DMS 273 (cell line): ENCODE results near the gene TAF11L8.
"Not testable (repeated sequence)": the region's sequence is repeated elsewhere in the genome, so short reads cannot be mapped to it uniquely, and the experiment has no call there.

Experiments used
- DNase-seq: peaks from one replicate; lab custom pipeline; 2025; ENCODE audit not compliant: unreplicated experiment; lab: John Stamatoyannopoulos, UW

The TAF11L8 gene

DNA sequence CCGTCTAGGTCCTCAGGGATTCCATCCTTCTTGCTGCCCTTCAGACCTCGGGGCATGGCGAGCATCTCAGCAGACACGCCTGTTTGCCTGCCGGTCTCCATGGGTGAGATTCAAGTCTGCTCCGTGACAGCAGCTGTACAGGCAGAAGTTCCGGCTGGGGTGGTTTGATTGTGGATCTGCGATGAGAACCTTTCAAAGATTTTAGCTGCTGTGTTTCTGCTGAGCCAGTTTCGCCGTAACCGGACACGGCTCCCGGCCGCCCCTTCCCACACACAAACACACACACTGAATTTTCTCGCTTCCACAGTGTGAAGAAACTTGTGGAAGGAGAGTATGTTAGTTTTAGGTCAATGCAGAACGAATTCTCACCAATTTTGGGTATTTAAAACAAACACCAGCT, at the start of gene TAF11L8:
TAF11L8 (minus strand) TSS at position 101 of the 400 bp plus-strand sequence.
- DNase-seq = not testable (repeated sequence)

DNA sequence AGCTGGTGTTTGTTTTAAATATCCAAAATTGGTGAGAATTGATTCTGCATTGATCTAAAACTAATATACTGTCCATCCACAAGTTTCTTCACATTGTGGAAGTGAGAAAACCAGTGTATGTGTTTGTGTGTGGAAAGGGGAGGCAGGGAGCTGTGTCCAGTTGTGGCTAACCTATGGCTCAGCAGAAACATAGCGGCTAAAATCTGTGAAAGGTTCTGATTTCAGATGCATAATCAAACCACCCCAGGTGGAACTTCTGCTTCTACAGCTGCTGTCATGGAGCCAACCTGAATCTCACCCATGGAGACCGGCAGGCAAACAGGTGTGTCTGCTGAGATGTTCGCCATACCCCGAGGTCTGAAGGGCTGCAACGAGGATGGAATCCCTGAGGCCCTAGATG, 43.4 kb upstream of the TAF11L8 start, which contains the start of gene TAF11L14:
TAF11L14 (plus strand) TSS at position 301 of the 400 bp plus-strand sequence.
- no peak for DNase-seq

DNA sequence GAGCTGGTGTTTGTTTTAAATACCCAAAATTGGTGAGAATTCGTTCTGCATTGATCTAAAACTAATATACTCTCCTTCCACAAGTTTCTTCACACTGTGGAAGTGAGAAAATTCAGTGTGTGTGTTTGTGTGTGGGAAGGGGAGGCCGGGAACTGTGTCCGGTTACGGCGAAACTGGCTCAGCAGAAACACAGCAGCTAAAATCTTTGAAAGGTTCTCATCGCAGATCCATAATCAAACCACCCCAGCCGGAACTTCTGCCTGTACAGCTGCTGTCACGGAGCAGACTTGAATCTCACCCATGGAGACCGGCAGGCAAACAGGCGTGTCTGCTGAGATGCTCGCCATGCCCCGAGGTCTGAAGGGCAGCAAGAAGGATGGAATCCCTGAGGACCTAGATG, 41.0 kb upstream of the TAF11L8 start, which contains the start of gene TAF11L13:
TAF11L13 (plus strand) TSS at position 301 of the 400 bp plus-strand sequence.
- not testable (repeated sequence) for DNase-seq

DNA sequence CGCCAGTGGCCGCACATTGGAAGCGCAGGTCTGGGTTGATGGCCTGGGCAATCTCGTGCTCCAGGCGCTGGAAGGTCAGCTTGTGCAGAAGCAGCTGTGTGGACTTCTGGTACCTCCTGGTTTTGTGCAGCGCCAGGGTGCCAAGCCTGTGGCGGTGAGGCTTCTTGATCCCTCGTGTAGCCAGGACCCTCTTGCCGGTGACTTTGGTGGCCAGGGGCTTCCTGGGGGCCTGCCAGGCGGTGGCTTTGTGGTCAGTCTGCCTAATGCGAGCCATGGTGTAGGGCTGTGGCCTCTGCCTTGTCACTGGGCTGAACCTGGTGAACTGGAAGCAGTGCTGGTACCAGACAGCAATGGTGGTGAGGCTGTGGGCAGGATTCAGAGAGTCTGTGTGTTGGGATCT, 34.9 kb upstream of the TAF11L8 start:
- DNase-seq = no peak

DNA sequence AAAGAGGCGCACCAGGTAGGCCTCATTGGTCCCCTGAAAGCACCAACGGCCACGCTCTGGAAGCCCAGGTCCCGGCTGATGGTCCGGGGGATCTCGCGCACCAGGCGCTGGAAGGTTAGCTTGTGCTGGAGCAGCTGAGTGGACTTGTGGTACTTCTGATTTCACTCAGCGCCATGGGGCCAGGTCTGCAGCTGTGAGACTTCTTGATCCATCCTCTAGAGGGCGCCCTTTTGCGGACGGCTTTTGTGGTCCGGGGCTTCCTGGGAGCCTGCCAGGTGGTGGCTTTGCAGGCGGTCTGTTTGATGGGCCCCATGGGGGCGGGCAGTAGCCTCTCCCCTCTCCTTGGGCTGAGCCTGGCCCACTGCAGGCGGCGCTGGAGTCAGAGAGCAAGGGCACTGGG, 29.9 kb upstream of the TAF11L8 start:
- peak; percentile 5 for DNase-seq

DNA sequence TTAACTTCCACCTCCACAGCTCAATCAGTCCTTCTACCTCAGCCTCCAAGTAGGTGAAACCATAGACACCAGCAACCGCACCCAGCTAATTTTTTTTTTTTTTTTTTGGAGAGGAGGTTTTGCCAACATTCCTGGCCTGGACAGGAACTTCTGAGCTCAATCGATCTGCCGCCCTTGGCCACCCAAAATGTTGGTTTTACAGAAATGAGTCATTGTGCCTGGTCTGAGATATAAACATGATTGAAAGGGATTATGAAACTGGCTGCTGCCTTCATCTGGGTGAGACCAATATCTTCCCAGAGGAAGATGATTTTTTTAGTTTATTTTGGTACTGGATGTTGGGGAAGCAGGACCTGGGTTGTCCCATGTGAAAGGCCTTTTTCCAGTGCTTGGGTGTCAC, 28.6 kb upstream of the TAF11L8 start:
- DNase-seq = no peak

DNA sequence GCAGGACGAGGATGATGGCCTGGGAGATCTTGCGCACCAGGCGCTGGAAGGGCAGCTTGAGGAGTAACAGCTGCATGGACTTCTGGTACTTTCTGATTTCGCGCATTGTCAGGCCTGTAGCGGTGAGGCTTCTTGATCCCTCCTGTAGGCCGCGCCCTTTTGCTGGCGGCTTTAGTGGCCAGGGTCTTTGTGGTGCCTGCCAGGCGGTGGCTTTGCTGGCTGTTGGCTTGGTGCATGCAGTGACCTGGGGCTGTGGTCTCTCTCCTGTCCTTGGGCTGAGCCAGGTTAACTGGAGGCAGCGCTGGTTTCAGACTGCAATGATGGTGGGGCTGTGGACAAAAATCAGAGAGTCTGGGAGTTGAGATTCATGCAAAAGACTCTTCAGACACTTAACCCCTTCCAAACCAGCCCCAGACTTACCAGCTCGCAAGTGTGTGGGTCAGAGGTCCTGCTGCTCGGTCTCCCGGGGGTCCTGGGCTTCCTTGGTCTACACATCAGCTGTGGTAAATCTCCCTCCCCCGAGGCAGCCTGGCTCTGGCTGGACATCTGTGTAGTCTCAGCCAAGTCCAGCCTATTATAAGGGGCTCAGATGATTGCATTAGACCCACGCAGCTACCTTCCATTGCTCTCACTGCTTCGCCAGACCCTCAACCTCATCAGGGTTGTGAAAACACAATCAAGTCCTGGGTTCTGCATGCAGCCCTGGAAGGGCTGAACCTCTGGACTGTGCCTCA, 24.3 kb upstream of the TAF11L8 start:
- no peak for DNase-seq

DNA sequence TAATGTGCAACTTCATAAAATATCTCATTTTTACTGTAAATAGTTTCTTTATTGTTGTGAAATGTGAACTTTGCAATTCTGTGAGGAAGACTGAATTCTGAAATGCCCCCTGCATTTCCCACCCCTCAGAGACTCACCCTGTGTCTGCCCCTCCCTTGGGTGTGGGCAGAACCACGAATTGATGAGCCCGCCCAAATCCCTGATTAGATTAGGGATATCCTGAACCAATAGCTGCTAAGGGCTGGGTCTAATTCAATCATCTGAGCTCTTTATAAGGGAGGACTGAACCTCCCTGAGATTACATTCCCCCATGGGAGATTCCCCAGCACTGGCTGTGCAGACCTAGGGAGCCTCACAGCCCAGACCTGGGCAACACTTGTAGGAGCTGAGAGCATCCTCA, 19.3 kb upstream of the TAF11L8 start, which contains the start of gene TAF11L12:
TAF11L12 (plus strand) TSS at position 301 of the 400 bp plus-strand sequence.
- not testable (repeated sequence) for DNase-seq

DNA sequence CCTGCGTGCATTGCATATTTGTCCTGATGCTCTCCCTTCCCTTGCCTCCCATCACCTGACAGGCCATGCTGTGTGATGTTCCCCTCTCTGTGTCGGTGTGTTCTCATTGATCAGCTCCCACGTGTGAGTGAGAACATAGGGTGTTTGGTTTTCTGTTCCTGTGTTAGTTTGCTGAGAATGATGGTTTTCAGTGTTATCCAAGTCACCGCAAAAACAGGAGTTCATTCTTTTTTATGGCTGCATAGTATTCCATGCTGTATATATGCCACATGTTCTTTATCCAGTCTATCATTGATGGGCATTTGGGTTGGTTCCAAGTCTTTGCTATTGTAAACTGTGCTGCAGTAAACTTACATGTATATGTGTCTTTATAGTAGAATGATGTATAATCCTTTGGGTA, 16.7 kb upstream of the TAF11L8 start:
- DNase-seq = not testable (repeated sequence)

DNA sequence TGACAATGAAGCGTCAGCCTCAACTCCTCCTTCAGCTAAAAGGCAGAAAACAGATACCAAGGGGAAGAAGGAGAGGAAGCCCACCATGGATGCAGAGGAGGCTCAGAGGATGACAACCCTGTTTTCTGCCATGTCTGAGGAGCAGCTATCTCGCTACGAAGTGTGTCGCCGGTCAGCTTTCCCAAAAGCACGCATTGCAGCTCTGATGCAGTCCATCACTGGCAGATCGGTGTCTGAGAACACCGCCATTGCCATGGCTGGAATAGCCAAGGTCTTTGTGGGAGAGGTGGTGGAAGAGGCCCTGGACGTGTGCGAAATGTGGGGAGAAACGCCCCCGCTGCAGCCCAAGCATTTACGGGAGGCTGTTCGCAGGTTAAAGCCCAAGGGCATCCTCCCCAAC, 14.2 kb upstream of the TAF11L8 start:
- DNase-seq = no peak

DNA sequence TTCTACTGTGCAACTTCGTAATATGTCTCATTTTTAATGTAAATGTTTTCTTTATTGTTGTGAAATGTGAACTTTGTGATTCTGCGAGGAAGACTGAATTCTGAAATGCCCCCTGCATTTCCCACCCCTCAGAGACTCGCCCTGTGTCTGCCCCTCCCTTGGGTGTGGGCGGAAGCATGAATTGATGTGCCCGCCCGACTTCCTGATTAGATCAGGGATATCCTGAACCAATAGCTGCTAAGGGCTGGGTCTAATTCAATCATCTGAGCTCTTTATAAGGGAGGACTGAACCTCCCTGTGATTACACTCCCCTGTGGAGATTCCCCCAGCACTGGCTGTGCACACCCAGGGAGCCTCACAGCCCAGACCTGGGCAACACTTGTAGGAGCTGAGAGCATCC, 13.1 kb upstream of the TAF11L8 start, which contains the start of gene TAF11L11:
TAF11L11 (plus strand) TSS at position 304 of the 400 bp plus-strand sequence.
- not testable (repeated sequence) for DNase-seq

DNA sequence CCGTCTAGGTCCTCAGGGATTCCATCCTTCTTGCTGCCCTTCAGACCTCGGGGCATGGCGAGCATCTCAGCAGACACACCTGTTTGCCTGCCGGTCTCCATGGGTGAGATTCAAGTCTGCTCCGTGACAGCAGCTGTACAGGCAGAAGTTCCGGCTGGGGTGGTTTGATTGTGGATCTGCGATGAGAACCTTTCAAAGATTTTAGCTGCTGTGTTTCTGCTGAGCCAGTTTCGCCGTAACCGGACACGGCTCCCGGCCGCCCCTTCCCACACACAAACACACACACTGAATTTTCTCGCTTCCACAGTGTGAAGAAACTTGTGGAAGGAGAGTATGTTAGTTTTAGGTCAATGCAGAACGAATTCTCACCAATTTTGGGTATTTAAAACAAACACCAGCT, 7.0 kb upstream of the TAF11L8 start, which contains the start of gene TAF11L10:
TAF11L10 (minus strand) TSS at position 101 of the 400 bp plus-strand sequence.
- not testable (repeated sequence) for DNase-seq

DNA sequence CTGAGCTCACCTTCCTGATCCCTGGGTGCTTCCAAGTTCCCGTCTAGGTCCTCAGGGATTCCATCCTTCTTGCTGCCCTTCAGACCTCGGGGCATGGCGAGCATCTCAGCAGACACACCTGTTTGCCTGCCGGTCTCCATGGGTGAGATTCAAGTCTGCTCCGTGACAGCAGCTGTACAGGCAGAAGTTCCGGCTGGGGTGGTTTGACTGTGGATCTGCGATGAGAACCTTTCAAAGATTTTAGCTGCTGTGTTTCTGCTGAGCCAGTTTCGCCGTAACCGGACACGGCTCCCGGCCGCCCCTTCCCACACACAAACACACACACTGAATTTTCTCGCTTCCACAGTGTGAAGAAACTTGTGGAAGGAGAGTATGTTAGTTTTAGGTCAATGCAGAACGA, 3.5 kb upstream of the TAF11L8 start, which contains the start of gene TAF11L9:
TAF11L9 (minus strand) TSS at position 140 of the 400 bp plus-strand sequence.
- not testable (repeated sequence) for DNase-seq

DNA sequence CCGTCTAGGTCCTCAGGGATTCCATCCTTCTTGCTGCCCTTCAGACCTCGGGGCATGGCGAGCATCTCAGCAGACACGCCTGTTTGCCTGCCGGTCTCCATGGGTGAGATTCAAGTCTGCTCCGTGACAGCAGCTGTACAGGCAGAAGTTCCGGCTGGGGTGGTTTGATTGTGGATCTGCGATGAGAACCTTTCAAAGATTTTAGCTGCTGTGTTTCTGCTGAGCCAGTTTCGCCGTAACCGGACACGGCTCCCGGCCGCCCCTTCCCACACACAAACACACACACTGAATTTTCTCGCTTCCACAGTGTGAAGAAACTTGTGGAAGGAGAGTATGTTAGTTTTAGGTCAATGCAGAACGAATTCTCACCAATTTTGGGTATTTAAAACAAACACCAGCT, 5.1 kb downstream of the TAF11L8 start, which contains the start of gene TAF11L7:
TAF11L7 (minus strand) TSS at position 101 of the 400 bp plus-strand sequence.
- not testable (repeated sequence) for DNase-seq
